NCI-H146 (cell line): Measurements from ENCODE around the gene DRD1.
"Not testable (repeated sequence)": the region's sequence is repeated elsewhere in the genome, so short reads cannot be mapped to it uniquely, and the experiment has no call there.

Experiments
- DNase-seq: peaks from one replicate; lab custom pipeline; 2025; lab: John Stamatoyannopoulos, UW

DRD1 gene

DNA sequence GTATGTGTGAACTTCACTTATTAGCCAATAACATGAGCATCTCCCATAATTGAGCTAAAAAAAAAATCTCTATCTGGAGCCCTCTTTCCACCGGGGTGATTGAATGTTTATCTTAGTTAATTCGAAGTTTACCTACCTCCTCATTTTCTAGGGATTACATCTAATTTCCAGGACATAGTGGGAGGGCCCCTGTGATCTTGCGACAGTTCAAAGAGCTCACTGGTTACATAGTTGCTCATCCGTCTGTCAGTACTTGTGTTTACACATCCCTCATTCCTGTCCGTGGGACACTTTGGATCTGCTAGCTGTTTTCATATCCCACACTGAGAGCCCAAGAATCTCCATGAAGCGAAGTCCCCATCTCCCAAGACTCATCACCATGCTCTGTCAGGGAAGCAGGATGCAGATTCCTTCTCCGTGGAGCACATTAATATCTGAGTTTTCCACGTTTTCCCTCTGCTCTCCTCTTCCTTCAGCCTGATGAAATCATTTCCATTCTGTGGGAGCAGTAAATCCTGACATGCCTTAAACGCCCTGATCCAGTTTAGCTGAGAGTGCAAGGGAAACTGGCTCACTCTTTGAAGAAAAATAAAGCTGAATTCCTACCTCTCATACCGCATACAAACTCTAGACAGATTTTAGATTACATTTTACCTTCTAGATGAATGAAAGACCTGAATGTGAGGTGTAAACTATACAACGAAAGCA, 24.2 kb upstream of the DRD1 start:
- no peak for DNase-seq

GRCh38 chr5:175466700-175467318, 22.8 kb upstream of the DRD1 start:
- DNase-seq: no peak

DNA sequence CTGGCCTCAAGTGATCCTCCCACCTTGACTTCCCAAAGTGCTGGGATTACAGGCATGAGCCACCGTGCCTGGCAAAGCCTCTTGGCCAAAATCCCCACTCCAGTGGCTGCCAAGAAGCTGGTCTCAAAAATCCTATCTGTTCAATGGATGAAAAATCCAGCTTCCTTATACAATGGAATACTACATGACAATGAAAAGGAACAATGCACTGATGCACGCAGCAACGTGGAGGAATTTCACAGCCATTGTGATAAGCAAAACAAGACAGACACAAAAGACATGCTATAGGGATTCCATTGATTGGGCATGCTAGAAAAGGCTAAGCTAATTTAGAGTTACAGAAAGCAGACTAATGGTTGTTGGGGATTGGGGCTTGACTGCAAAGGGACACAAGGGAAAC, 21.3 kb upstream of the DRD1 start:
- DNase-seq: no peak

DNA sequence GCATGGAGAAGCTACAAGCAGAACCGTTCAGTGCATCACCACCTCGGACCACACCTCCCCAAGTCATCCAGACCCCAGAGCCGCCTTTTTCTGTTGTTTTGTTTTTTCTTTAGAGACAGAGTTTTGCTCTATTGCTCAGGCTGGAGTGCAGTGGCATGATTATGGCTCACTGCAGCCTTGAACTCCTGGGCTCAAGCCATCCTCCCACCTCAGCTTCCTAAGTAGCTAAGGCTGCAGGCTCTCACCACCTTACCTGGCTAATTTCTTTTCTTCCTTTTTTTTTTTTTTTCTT, 20.9 kb upstream of the DRD1 start:
- DNase-seq: no peak

GRCh38 chr5:175464074-175464941, 20.3 kb upstream of the DRD1 start:
- DNase-seq: peak; percentile 70

GRCh38 chr5:175463641-175464040, 19.7 kb upstream of the DRD1 start:
- peak; percentile 74 for DNase-seq

- DNase-seq: no peak
Observed at GRCh38 chr5:175461370-175461769, 17.4 kb upstream of the DRD1 start.

- DNase-seq: no peak
Observed at GRCh38 chr5:175460552-175460951, 16.6 kb upstream of the DRD1 start.

DNA sequence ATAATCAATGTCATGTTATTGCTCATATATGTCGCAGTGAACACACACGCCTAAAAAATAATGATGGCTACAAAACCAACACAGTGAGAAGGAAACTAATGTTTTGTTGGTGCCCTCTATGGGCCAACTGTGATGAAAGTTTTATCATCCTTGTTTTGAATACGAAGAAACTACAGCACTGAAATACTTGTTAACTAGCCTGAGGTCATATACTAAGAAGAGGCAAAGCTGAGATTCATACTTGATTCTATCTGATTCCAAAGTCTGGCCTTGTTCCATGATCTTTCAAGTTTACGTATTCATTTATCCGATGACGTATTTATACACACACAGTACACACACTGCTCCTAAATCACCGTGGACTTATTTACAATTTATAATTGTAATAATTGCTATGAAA, 16.1 kb upstream of the DRD1 start:
- DNase-seq: peak; percentile 15

GRCh38 chr5:175457466-175457865, 13.5 kb upstream of the DRD1 start:
- DNase-seq: peak; percentile 7

DNA sequence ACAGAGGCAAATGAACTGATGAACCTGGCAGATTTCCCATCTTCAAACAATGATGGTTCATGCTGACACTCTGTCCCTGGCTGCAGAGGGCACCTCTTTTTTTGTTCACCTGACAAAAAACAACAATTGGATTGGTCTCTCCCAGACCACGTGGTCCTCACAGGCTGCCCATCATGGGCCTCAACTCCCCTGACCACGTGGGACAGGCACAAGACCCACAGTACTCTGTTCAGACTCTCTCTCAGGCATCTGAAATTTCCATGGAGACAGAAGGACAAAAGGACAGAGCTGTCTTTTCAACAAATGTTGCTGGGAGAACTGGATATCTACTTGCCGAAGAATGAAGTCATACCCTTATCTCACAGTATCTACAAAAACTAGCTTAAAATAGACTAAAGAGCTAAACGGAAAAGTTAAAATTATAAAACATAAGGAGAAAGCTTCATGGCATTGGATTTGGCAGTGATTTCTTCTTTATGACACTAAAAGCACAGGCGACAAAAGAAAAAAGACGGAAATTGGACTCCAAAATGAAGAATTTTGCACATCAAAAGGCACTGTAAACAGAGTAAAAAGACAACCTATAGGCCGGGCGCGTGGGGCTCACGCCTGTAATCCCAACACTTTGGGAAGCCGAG, 12.2 kb upstream of the DRD1 start:
- no peak for DNase-seq

DNA sequence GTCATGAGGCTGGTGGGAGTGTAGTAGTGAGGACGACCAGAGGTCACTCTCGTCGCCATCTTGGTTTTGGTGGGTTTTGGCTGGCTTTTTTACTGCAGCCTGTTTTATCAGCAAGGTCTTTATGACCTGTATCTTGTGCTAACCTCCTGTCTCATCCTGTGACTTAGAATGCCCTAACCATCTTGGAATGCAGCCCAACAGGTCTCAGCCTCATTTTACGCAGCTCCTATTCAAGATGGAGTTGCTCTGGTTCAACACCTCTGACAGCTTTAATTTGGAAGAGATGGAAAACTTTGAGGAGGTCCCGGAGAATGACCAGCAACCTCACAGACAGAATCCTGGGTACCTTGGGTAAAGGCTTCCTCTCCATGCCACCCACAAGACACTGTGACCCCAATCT, 10.4 kb upstream of the DRD1 start:
- DNase-seq: not testable (repeated sequence)

DNA sequence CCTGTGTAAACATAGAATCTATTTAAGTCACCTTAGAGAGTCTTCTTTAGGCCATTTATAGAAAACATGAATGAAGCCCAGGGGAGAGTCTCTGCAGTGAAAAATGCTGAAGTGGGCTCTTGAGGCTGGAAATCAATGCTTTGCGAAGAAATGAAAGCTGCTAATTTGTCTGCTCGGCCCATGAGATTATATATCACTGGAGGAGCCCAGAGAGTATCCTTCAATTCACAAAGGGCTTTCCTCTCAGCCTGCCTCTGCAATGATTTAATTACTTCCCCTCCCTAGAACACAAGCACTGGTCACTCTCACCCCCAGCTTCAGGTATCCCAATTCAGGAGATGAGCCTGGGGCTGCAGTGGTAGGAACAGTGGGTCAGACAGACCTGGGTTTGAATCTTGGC, 8.2 kb upstream of the DRD1 start:
- DNase-seq: no peak

- no peak for DNase-seq
Observed at GRCh38 chr5:175448276-175448675, 4.3 kb upstream of the DRD1 start.

- no peak for DNase-seq
Observed at GRCh38 chr5:175447571-175447970, 3.6 kb upstream of the DRD1 start.

GRCh38 chr5:175446378-175446777, 2.4 kb upstream of the DRD1 start:
- not testable (repeated sequence) for DNase-seq

DNA sequence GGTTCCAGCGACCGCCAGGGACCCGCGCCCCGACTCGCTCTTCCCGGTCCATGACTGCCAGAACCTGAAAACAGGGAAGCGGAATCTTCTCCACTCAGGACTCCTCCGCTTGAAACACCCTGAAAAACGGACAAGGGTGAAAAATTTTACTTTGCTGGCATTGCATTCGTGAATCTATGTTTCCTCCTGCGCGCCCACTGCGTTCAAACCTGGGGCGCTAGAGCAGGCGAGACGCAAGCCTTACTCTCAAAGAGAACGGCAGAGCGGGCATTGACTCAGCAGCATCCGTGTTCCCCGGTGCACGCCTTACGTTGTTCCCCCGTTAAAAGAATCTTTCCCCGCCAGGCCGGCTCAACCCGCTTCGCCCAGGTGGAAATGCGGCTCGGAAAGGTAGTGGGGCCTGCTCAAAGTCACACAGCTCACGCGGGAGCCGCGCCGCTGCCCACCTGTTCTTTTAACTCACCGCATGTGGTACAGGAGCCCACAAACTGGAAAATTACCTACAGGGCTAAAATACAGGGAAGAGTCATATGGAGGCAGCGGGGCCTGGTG, 999 bp upstream of the DRD1 start:
- peak; percentile 19 for DNase-seq

DNA sequence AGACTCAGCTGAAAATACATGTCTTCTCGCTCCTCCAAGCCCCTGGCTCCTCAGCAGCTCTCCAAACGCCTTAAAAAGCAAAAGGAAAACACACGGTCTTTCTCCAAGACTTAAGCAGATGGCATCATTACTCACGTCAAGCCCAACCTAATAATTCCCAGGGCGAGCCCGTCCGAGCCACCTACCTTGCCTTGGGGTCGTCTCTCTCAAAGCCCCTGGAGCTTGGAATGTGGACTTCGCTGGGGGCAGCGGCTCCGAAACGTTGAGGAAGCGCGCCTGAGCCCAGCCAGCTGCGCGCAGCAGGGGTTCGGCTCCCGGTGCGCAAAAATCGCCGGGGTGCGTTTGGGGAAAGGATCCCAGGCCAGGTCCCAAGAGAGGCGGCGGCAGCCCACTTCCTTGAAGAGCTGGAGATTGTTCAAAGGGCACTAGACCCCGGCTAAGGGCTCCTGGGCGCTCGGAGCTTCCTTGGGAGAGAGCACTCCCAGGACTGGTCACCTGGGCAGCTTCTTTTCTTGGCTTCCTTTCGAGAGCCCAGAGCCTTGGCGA, 395 bp downstream of the DRD1 start:
- no peak for DNase-seq

DNA sequence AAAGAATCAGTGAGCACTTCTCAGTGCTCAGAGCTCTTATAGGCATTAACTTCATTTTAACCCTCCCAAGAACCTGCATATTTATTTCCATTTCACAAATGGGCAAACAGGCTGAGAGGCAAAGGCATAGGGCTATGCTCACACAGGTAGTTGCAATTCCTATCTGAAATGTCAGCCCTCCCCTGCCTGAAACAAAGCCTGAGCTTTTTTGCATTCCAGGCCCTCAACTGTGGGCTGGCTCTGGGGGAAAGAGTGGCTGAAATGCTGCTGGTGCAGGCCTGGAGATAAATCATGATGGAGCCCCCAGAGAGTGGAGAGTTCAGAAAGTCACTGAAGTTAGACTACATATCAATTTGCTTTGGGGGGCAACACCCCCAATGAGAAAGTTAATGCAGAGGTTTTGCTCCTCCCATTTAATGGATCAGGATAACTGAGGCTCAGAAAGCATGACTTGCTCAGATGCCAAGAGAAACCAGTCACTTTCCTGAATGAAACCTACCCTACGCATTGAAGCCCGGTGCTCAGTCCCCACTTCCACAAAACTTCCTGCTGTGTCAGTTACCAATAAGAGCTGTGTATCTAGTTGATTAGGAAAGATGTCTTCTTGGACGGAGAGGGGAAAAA, 5.6 kb downstream of the DRD1 start:
- no peak for DNase-seq

DNA sequence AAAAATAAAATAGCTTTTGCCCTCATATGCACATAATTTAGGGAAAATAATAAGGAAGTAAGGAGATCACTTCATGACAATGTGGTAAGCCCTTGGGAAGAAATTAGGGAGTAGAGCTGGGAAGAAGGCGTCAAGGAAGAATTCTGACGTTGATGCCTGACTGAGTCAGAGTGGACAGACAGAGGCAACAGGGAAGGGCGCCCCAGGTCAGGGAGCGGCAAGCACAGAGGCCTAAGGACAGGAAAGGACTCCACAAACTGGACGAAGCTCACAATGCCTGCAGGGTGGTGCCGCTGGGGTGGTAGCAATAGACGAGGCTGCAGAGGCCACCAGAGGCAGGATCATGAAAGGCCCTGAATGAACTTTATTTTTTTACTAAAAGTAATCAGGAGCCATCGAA, 7.6 kb downstream of the DRD1 start:
- no peak for DNase-seq

DNA sequence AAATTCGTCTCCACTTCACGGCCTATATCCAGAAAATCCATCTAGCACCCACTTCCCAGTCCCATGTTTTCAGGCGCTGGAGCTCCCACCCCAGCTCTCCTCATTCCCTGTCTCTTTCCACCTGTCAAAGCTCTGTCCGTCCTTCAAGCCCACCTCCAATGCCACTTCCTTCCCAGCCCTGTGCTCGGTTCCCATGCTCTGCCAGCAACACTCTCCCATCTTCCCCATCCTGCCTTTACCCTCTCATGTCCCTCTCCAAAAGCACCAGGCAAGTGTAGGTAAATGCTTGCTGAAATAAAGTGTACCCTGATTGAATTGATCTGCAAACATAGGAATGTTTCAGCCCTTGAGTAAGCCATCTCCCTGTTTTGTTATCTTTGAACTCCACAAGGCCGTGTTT, 9.2 kb downstream of the DRD1 start:
- DNase-seq: no peak

DNA sequence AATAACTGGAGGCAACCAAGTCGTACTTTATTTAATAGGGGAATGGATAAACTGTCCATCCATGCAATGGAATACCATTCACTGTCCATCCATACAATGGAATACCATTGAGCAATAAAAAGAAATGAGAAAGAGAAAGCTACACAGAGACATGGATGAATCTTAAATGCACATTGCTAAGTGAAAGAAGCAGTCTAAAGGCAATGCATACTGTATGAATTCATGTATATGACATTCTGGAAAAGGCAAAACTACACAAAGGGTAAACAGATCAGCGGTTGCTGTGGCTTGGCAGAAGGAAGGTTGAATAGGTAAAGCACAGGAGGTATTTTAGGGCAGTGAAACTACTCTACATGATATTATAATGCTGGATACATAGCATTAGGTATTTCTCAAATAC, 16.2 kb downstream of the DRD1 start:
- DNase-seq: no peak
